Left colon (tissue), 2 donors: ENCODE measurements around the gene PLEKHO2. TPM values are rescaled to one million over a fixed set of nuclear protein-coding genes. Genes with fewer than 3 reads are reported as not detected.

Source experiments
- total RNA-seq, 2 donors: library from RNA; stranded (reverse); fragmentation: NEBNext Ultra II Directional; extraction: Animal tissue kit (Norgen Biotek cat#: 25700); gene quantifications; one replicate each; pipeline ENCODE4 v1.2.1, GENCODE V29; 2021
- donor health status: DM: no; HTN: no; CAD: no.
- donor health status: DM: yes; HTN: yes; CAD: no.

Gene PLEKHO2
- total RNA-seq, 2 donors from 2014 or later: 4.6 to 10.7 TPM

Other genes with a start within 250 kb of the PLEKHO2 start
- gene RBPMS2, start 66.3 kb upstream of the PLEKHO2 start, total RNA-seq: 10 to 100 TPM in 1 of 2 donors, 1 to 10 TPM in 1; 1.0 to 15.4 TPM
- gene PIF1, start 16.3 kb upstream of the PLEKHO2 start, total RNA-seq: 1 to 10 TPM; 2.2 to 6.0 TPM
- gene ANKDD1A, start 70.0 kb downstream of the PLEKHO2 start, total RNA-seq: 1 to 10 TPM; 1.1 to 2.0 TPM
- 10 to 100 TPM; 51.5 to 63.5 TPM for gene SPG21, start 148.0 kb downstream of the PLEKHO2 start, total RNA-seq
- 10 to 100 TPM; 19.8 to 20.7 TPM for gene MTFMT, start 187.7 kb downstream of the PLEKHO2 start, total RNA-seq
- gene SLC51B, start 203.5 kb downstream of the PLEKHO2 start, total RNA-seq: 100 to 1,000 TPM; 104 to 127 TPM
- gene RASL12, start 226.1 kb downstream of the PLEKHO2 start, total RNA-seq: 1 to 10 TPM; 2.0 to 9.2 TPM
- gene KBTBD13, start 234.8 kb downstream of the PLEKHO2 start, total RNA-seq: under 1 TPM in 1 of 2 donors, not detected in 1; 0.08 TPM